ENCODE results near the gene TIFAB.

Gene TIFAB

DNA sequence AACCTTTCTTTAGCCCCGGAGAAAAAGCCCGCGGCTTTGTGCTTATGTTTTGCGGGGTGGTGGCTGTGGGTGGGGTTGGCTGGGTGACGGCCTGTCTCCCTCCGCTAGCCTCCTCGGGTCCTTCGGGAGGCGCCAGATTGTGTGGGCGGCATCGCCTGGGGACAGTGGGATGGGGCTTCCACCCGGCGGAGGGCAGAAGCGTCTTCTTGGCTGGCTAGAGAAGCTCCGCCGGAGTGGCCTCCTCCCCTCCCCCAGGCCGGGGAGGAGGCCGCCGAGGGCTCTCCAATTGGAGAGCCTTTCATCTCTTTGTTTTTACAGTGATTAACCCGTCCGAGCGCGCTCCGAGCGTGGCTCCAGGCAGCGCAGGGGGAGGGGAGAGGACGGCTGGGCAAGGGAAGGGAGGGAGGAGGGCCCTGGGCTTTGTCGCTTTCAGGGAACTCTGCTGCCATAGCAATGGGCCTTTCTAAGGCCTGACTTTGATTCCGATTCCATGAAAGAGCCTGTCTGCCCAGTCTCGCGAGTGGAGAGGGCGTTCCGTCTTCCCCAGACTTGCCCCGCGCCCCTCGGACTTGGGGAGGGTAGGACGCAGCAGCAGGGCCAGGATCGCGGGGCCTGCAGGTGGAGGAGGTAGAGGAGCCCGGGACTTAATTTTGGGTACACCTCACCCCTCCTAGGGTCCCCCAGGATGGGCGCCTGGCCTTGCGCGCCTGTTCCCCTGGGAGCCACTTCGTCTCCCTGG is 36.7 kb upstream of the TIFAB start:
- Mint-ChIP-seq H3K27me3 (peaks cover 92% of the 10 kb centered on the region), H3K9me3 (no peaks in the 10 kb centered on the region), H3K4me1 (peaks cover 6% of the 10 kb centered on the region), H3K27ac (ENCODE audit: low read depth) (no peak overlapping the region), H3K36me3 (ENCODE audit: insufficient read depth) (no peaks in the 10 kb centered on the region), H3K4me3 (no peak overlapping the region)
- ATAC-seq (replicated peaks; ENCODE audit: extremely low read depth, poor library complexity, severe bottlenecking) (no peak), DNase-seq (ENCODE audit: low spot score in 2 of 2) (no peak)

DNA sequence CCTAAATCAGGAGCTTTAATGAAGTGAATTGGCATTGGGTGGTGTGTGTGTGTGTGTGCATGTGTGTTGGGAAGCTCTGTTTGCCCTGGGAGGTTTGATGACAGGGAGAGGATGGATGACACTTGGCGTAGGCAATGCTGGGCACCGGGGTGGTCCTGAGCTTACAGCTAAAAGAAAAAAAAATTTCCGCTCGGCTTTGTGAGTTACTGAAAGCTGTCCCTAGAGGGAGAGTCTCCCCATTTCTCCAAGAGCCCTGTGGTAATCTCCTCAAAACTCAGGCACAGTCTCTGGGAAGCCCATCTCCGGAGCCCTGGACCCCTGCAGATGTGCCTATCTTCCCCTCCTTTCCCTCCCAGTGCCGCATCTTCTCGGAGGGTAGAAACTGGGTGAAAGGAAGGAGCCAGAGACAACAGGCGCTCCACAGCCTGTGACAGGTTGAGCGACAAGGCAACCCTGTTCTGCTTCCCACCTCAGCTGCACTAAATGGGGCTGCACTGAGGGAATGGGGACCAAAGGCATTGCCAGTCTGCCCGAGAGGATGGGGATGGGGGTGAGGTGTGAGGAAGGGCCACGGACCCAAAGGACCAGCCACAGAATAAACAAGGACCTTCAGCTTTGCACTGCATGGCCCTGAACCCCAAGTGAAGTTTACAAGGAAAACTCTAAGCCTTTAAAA is 35.8 kb upstream of the TIFAB start:
- DNase-seq (ENCODE audit: low spot score in 2 of 2) (no peak), ATAC-seq (replicated peaks; ENCODE audit: extremely low read depth, poor library complexity, severe bottlenecking) (no peak)
- no peak overlapping the region for H3K4me3 Mint-ChIP-seq
- no peaks in the 10 kb centered on the region for H3K36me3 Mint-ChIP-seq (ENCODE audit: insufficient read depth)
- no peak overlapping the region for H3K27ac Mint-ChIP-seq (ENCODE audit: low read depth)
- H3K27me3 Mint-ChIP-seq = peaks cover 83% of the 10 kb centered on the region
- peaks cover 6% of the 10 kb centered on the region for H3K4me1 Mint-ChIP-seq
- no peaks in the 10 kb centered on the region for H3K9me3 Mint-ChIP-seq

DNA sequence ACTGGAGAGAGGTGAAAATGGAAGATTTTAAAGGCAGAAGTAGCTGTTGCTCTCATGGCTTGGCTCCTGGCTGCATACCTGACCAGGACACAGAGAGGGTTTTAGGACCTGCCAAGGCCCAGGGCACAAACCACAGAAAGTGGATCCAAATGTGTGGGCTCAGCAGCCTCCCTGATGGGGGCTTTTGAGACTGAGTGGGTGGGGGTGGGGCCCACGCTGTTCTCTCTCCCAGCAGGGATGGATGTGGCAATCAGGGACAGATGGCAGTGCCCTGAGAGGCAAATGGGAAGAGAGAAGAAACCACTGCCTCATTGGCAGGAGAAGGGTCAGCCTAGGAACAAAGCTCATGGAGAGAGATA is 34.9 kb upstream of the TIFAB start:
- Mint-ChIP-seq H3K4me1 (peaks cover 6% of the 10 kb centered on the region), H3K36me3 (ENCODE audit: insufficient read depth) (no peaks in the 10 kb centered on the region), H3K4me3 (no peak overlapping the region), H3K27me3 (peaks cover 73% of the 10 kb centered on the region), H3K9me3 (no peaks in the 10 kb centered on the region), H3K27ac (ENCODE audit: low read depth) (no peak overlapping the region)
- ATAC-seq (replicated peaks; ENCODE audit: extremely low read depth, poor library complexity, severe bottlenecking) (no peak), DNase-seq (ENCODE audit: low spot score in 2 of 2) (no peak)

DNA sequence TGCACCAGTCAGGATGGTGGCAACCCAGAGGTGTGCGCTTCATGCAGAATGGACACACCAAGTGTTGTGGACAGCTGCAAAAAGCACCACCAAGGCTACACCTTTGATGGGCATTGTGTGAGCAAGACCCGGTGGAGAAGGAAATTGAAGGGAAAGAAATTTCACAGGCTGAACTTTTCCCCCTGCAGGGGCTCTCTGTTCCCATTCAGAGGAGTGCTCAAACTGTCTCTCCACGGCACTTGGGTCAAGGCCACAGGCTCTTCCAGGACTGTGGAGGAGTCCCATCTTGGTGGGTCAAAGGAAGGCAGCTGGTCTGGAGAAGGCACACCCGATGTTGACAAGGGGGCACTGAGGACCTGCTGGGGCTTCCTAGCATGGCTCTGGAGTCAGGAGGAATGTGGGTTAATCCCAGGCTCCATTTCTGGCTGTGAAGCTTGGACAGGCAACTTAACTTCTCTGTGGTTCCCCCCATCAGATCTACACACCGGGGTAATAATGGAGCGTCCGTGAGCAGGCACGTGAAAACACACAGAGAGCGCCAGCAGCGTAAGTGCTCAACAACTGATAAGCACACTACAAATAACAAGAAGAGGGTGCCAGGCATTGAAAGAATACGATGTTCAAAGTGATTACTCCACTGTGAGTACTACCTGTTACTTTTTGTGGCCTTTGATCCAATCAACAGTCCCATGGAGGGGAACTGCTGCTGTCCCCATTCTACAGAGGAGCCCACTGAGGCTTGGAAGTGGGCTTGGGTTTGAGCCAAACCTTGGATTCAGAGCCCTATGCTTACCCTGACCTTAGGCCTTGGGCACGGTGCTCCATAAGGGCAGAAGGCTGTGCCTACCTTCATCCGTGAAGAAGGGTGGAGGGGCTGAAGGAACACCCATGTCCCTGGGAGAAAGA is 34.2 kb upstream of the TIFAB start:
- H3K36me3 Mint-ChIP-seq (ENCODE audit: insufficient read depth) = no peaks in the 10 kb centered on the region
- no peaks in the 10 kb centered on the region for H3K9me3 Mint-ChIP-seq
- no peak overlapping the region for H3K27ac Mint-ChIP-seq (ENCODE audit: low read depth)
- peaks cover 6% of the 10 kb centered on the region for H3K4me1 Mint-ChIP-seq
- no peak overlapping the region for H3K4me3 Mint-ChIP-seq
- H3K27me3 Mint-ChIP-seq = peaks cover 67% of the 10 kb centered on the region
- DNase-seq (ENCODE audit: low spot score in 2 of 2) (no peak), ATAC-seq (replicated peaks; ENCODE audit: extremely low read depth, poor library complexity, severe bottlenecking) (no peak)

DNA sequence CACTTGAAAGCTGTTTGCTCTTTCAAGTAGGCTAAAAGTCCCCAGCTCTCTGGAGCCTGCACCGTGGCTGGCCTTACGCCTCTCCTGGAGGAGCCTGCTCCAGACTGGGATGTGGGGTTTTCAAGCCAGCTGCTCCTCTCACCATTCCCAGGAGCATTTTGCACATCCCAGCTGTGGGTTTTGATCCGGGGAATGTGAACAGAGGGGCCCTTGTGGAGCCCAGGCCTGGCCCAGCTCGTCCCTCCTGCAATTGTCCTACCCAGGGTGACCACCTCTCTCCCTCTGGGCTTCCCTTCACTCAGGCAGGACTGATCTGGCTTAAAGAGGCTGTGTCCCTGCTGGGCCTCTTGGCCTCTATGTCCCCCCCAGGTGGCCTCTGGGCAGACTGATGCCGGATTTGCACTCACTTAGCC is 32.5 kb upstream of the TIFAB start:
- no peaks in the 10 kb centered on the region for H3K36me3 Mint-ChIP-seq (ENCODE audit: insufficient read depth)
- H3K27ac Mint-ChIP-seq (ENCODE audit: low read depth) = no peak overlapping the region
- peaks cover 2% of the 10 kb centered on the region for H3K4me1 Mint-ChIP-seq
- H3K9me3 Mint-ChIP-seq = no peaks in the 10 kb centered on the region
- peaks cover 53% of the 10 kb centered on the region for H3K27me3 Mint-ChIP-seq
- no peak overlapping the region for H3K4me3 Mint-ChIP-seq
- DNase-seq (ENCODE audit: low spot score in 2 of 2) (no peak), ATAC-seq (replicated peaks; ENCODE audit: extremely low read depth, poor library complexity, severe bottlenecking) (no peak)

DNA sequence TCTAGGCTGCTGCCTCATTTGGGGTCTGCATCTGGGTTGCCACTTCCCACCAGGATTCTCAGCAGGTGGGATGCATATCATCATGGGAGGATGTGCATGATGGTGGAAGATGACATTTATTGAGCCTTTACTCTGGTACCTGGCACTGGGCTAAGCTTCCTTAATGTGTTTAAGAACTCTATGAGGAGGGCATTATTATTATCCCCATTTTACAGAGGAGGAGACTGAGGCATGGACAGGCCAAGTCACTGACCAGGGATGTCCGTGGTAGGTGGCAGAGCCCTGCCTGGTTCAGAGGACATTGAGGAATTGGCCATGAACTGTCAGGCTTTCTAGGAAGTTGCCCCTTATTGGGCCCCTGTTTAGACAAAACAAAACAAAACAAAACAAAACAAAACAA is 31.1 kb upstream of the TIFAB start:
- H3K4me1 Mint-ChIP-seq = no peaks in the 10 kb centered on the region
- H3K27me3 Mint-ChIP-seq = peaks cover 47% of the 10 kb centered on the region
- peaks cover 1% of the 10 kb centered on the region for H3K36me3 Mint-ChIP-seq (ENCODE audit: insufficient read depth)
- H3K27ac Mint-ChIP-seq (ENCODE audit: low read depth) = no peak overlapping the region
- no peaks in the 10 kb centered on the region for H3K9me3 Mint-ChIP-seq
- no peak overlapping the region for H3K4me3 Mint-ChIP-seq
- no peak for ATAC-seq (replicated peaks; ENCODE audit: extremely low read depth, poor library complexity, severe bottlenecking)
- DNase-seq (ENCODE audit: low spot score in 2 of 2) = no peak

DNA sequence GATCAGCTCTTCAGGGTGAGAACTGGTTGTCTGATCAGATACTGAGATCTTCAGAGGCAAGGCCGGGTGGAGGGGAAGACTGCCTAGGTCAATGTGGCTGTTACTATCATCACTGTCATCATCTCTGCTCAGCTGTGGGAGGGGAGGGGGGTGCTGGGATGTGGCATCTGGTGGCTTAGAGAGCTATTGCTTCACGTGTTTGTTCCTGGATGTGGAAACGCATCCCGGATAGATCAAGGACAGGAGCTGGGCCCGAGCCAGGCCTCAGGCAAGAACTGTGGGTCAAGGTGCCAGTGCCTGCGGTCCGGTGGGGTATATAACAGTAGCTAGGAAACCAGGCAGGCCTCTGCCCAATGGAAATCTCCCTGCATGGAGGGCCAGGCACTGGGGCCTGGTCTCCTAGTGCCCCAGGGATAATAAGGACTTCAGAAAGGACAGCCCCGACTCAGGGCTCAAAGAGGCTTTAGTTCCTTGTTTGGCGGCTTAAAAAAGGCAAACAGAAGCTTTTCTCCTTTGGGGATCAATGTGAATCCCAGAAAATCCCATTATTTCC is 30.3 kb upstream of the TIFAB start:
- Mint-ChIP-seq H3K4me1 (no peaks in the 10 kb centered on the region), H3K9me3 (no peaks in the 10 kb centered on the region), H3K27ac (ENCODE audit: low read depth) (no peak overlapping the region), H3K36me3 (ENCODE audit: insufficient read depth) (peaks cover 1% of the 10 kb centered on the region), H3K27me3 (peaks cover 39% of the 10 kb centered on the region), H3K4me3 (no peak overlapping the region)
- DNase-seq (ENCODE audit: low spot score in 2 of 2) (no peak), ATAC-seq (replicated peaks; ENCODE audit: extremely low read depth, poor library complexity, severe bottlenecking) (no peak)

DNA sequence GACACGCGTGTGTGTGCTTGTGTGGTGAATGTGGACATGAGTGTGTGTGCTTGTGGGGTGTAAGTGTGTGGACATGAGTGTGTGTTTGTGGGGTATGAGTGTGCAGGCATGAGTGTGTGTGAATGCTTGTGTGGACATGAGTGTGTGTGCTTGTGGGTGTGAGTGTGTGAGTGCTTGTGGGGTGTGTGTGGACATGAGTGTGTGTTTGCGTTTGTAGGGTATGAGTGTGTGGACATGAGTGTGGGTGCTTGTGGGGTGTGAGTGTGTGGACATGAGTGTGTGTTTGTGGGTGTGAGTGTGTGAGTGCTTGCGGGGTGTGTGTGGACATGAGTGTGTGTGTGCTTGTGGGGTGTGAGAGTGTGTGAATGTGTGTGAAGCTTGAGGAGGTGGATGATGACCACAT is 29.8 kb upstream of the TIFAB start:
- ATAC-seq (replicated peaks; ENCODE audit: extremely low read depth, poor library complexity, severe bottlenecking) = no peak
- Mint-ChIP-seq H3K27ac (ENCODE audit: low read depth) (no peak overlapping the region), H3K27me3 (peaks cover 33% of the 10 kb centered on the region), H3K36me3 (ENCODE audit: insufficient read depth) (peaks cover 1% of the 10 kb centered on the region), H3K4me3 (no peak overlapping the region), H3K9me3 (no peaks in the 10 kb centered on the region), H3K4me1 (no peaks in the 10 kb centered on the region)
- DNase-seq (ENCODE audit: low spot score in 2 of 2) = no peak

DNA sequence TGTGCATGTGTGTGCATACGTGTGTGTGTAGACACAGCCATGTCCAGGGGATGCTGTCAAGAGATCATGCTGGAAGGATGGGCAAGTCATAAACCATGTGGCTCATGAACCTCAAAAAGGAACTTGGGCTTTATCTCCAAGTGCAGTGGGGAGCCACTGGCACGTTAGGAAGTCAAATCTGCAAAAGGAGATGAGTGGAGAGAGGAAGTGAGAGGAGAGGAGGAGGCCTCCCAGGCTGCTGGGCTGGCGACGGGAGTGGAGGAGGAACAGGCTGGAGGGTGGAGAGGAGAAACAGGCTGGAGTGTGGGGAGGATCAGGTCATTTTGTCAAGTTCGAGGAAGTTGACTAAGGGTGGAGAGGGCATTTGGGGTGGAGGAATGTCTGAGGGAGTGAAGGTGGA is 29.2 kb upstream of the TIFAB start:
- Mint-ChIP-seq H3K4me3 (no peak overlapping the region), H3K4me1 (no peaks in the 10 kb centered on the region), H3K36me3 (ENCODE audit: insufficient read depth) (peaks cover 1% of the 10 kb centered on the region), H3K27me3 (peaks cover 28% of the 10 kb centered on the region), H3K9me3 (no peaks in the 10 kb centered on the region), H3K27ac (ENCODE audit: low read depth) (no peak overlapping the region)
- no peak for DNase-seq (ENCODE audit: low spot score in 2 of 2)
- no peak for ATAC-seq (replicated peaks; ENCODE audit: extremely low read depth, poor library complexity, severe bottlenecking)

DNA sequence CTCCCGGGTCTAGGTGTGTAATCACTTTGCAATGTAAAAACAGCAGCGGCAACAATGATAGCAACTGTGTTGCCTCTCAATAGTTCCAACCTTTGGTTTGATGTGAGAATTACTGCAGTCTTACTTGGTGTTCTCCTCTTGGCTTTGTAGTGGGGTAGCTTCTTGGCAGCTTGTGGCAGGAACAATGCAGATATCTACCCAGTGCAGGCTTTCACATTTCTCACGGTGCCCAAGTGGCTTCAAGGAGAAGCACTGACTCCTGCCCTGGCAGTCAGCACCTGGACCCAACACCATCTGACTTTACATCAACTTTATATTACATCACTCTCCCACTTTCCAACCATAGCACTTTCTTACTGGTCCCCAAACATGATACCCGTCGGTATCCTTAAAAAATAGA is 28.4 kb upstream of the TIFAB start:
- H3K27ac Mint-ChIP-seq (ENCODE audit: low read depth) = no peak overlapping the region
- DNase-seq (ENCODE audit: low spot score in 2 of 2) (no peak), ATAC-seq (replicated peaks; ENCODE audit: extremely low read depth, poor library complexity, severe bottlenecking) (no peak)
- peaks cover 19% of the 10 kb centered on the region for H3K27me3 Mint-ChIP-seq
- H3K4me3 Mint-ChIP-seq = no peak overlapping the region
- peaks cover 1% of the 10 kb centered on the region for H3K36me3 Mint-ChIP-seq (ENCODE audit: insufficient read depth)
- H3K9me3 Mint-ChIP-seq = no peaks in the 10 kb centered on the region
- H3K4me1 Mint-ChIP-seq = no peaks in the 10 kb centered on the region

DNA sequence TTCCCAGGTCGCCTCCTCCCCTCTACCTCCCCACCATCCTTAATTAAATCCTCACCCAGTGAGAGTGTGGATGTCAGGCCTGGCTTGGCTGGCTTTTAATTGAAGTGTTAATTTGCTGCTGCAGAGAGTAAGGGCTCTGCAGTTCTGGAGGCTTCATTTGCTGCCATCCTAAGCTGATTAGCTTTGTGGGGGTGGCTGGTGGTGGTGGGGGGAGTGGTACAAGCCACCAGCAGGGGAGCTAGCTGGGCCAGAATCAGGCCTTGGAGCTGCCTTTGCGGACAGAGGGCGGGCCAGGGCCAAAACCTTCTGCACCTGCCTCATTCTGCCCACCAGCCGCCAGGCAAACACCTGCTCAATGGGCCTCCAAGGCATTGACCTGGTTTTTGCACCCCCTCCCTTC is 26.8 kb upstream of the TIFAB start:
- Mint-ChIP-seq H3K36me3 (ENCODE audit: insufficient read depth) (peaks cover 1% of the 10 kb centered on the region), H3K9me3 (no peaks in the 10 kb centered on the region), H3K27me3 (peaks cover 11% of the 10 kb centered on the region), H3K4me3 (no peak overlapping the region), H3K27ac (ENCODE audit: low read depth) (no peak overlapping the region), H3K4me1 (no peaks in the 10 kb centered on the region)
- DNase-seq (ENCODE audit: low spot score in 2 of 2) (no peak), ATAC-seq (replicated peaks; ENCODE audit: extremely low read depth, poor library complexity, severe bottlenecking) (no peak)

DNA sequence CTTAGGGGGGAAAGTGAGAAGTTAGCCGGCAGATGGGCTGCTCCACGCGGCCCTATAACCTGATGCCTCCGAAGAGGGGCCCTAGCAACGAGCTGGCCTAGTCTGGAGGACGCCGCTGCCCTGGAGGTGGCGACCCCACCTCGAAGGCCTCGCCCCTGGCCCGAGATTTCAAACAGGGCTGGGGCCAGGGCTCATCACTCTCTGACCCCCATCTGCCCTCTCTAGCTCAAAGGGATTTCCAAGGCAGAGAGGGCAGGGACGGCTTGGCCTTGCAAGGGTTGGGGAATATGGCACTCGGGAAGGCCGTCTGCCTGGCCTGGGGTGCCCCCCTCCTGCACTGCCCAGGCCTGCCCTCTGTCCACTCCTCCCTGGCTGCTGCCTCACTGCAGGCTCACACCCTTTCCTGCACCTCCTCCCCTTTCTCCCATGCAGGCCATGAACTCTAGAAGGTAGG is 25.5 kb upstream of the TIFAB start:
- Mint-ChIP-seq H3K27me3 (peaks cover 11% of the 10 kb centered on the region), H3K9me3 (no peaks in the 10 kb centered on the region)
- DNase-seq (ENCODE audit: low spot score in 2 of 2) = no peak

More for the DNA sequence above, 25.5 kb upstream of the TIFAB start:
- ATAC-seq (replicated peaks; ENCODE audit: extremely low read depth, poor library complexity, severe bottlenecking) = no peak
- Mint-ChIP-seq H3K4me3 (no peak overlapping the region), H3K27ac (ENCODE audit: low read depth) (no peak overlapping the region), H3K36me3 (ENCODE audit: insufficient read depth) (peaks cover 1% of the 10 kb centered on the region), H3K4me1 (no peaks in the 10 kb centered on the region)

Data from central memory CD8-positive, alpha-beta T cell (primary cell).